ENCODE results near the gene SV2B. TPM values are rescaled to one million over a fixed set of nuclear protein-coding genes. Genes with fewer than 3 reads are reported as not detected.

Gene SV2B
- total RNA-seq, 1 donor from 2014 or later, result 0.64 TPM

- DNase-seq (ENCODE audit: low read depth in 2 of 2), result no peak
Measured at GRCh38 chr15:91228383-91228782, 128.3 kb downstream of the SV2B start.

- DNase-seq (ENCODE audit: low read depth in 2 of 2), result no peak
Measured at GRCh38 chr15:91228890-91229289, 128.8 kb downstream of the SV2B start.

- DNase-seq (ENCODE audit: low read depth in 2 of 2), result no peak
Measured at GRCh38 chr15:91231703-91232102, 131.6 kb downstream of the SV2B start.

- no peak for DNase-seq (ENCODE audit: low read depth in 2 of 2)
Measured at GRCh38 chr15:91234759-91235158, 134.7 kb downstream of the SV2B start.

- DNase-seq (ENCODE audit: low read depth in 2 of 2), result no peak
Measured at GRCh38 chr15:91235376-91235775, 135.3 kb downstream of the SV2B start.

DNA sequence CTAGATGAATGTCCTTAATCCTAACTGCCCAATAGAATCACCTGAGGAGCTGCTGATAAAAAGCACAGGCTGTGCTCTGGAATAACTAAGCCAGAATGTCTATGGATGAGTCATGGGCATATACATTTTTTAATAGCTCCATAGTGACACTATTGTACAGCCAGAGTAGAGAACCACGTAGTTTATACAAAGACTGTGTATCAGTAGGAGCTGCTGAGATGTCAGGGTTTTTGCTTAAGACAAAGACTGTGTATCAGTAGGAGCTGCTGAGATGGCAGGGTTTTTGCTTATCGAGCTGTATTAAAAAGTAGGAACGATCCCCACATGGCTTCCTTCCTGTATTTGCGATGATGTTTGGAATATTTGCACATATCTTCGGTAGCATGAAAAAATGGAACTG is 137.4 kb downstream of the SV2B start:
- DNase-seq (ENCODE audit: low read depth in 2 of 2), result no peak

GRCh38 chr15:91238644-91239425 is 138.8 kb downstream of the SV2B start:
- DNase-seq (ENCODE audit: low read depth in 2 of 2), result no peak

- no peak for DNase-seq (ENCODE audit: low read depth in 2 of 2)
Measured at GRCh38 chr15:91243826-91244225, 143.8 kb downstream of the SV2B start.

GRCh38 chr15:91244919-91245318 is 144.9 kb downstream of the SV2B start:
- no peak for DNase-seq (ENCODE audit: low read depth in 2 of 2)

DNA sequence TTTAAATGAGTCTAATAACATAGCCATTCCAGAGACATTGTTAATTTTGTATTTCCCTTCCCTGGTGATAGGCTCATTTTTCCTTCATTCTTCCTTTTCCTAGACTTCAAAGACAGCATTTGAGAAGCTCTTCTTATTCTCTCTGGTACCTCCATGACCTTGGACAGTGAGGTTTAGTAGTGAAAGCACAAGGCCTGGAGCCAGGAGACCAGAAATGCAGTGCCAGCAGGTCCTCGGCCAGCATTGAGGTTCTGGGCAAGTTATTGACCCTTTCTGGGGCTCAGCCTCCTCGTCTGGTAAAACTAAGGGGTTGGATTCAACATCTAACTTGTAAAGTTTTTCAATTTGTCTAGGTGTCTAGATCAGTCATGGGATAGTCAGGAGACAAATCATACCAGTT is 146.9 kb downstream of the SV2B start:
- no peak for DNase-seq (ENCODE audit: low read depth in 2 of 2)

DNA sequence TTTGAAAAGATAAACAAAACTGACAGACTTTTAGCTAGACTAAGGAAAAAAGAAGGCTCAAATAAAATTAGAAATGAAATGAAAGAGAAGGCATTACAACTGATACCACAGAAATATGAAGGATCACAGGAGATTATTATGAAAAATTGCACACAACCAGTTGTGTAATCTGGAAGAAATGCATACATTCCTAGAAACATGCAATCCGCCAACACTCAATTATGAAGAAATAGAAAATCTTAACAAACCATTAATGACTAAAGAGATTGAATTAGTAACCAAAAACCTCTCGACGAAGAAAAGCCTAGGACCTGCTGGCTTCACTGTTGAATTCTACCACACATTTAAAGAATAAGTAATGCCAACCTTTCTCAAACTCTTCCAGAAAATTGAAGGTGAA is 149.5 kb downstream of the SV2B start:
- no peak for DNase-seq (ENCODE audit: low read depth in 2 of 2)

DNA sequence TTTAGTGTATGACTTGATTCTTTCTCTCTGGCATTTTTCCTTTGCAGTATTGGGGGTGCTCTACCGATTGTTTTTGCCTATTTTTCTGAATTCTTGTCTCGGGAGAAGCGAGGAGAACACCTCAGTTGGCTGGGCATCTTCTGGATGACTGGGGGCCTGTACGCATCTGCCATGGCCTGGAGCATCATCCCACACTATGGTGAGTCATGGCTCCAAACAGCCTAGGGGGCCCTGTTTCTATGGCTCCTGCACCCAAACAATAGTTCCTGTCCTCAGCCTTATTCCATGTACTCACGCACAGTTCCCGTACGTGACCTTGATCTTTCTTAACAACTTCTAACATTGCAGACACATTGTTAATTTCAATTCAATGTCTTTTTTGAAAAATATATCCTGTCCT is 152.3 kb downstream of the SV2B start:
- DNase-seq (ENCODE audit: low read depth in 2 of 2), result no peak

- no peak for DNase-seq (ENCODE audit: low read depth in 2 of 2)
Measured at GRCh38 chr15:91252756-91253155, 152.7 kb downstream of the SV2B start.

DNA sequence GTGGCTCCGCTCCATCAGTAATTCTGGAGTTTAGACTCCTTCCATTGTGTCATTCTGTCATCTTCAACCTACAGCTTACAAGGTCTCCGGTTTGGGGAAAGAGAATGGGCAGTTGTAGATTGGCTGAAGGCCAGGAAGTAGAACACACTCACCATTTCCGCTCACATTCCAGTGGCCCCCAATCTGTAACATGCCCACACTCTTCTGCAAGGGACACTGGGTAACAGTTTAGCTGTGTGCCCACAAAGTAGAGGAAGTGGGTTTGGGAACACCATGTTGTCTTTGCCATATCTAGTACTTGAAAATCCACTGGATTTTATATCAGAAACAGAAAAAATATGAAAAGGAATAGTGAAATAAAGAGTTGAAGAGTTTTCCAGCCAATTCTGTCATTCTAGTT is 153.5 kb downstream of the SV2B start:
- no peak for DNase-seq (ENCODE audit: low read depth in 2 of 2)

- DNase-seq (ENCODE audit: low read depth in 2 of 2), result no peak
Measured at GRCh38 chr15:91254766-91255165, 154.7 kb downstream of the SV2B start.

DNA sequence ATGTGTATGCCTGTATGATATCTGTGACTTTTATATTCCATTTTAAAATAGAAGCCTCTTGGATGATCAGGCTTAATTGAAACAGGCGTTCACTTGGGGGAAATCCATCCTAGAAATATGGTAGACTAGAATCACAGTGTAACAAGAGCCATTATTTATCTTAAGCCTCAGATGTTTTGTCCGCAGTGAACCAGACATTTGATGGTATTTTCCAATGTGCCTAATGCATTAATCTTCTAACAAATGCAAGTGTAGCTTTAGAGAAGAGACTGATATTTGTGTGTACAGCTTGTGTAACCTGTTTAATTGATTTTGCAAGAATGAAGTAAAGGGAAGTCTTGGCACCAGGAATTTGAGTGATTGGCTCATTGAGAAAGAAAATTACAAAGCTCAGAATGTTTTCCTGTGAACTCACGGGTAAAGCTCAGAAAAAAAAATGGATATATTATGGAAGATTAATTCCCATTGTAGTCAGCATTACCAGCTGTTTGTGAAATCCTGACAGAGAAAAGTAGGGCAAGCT is 155.7 kb downstream of the SV2B start:
- no peak for DNase-seq (ENCODE audit: low read depth in 2 of 2)

DNA sequence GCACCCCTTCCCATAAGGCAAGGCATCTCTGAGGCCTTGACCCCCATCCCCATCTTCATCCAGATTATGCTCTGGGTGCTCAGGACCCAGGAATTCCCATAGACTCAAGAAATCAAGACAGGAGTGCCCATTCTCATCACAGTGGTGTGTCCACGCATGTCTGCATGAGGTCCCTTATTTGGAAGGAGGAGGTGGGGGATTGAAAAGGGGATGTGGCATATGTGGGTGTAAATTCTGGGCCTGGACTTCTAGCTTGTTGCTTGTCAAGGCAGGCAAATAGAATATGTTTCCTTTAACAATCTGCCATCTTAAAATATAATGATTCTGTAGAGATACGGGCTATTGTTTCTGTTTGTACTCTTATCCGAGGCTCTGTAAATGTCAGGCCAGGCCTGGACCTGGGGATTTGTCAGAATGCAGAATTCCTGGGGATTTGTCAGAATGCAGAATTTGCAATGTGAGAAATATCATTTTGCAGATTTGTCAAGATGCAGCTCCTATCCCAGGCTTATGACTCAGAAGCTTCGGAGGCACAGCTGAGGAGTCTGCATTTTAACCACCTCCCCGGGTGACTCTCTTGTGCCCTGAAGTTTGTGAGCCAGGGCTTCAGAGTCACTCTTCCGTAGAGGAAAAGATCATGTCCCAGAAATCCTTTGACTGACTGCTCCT is 157.8 kb downstream of the SV2B start:
- no peak for DNase-seq (ENCODE audit: low read depth in 2 of 2)

DNA sequence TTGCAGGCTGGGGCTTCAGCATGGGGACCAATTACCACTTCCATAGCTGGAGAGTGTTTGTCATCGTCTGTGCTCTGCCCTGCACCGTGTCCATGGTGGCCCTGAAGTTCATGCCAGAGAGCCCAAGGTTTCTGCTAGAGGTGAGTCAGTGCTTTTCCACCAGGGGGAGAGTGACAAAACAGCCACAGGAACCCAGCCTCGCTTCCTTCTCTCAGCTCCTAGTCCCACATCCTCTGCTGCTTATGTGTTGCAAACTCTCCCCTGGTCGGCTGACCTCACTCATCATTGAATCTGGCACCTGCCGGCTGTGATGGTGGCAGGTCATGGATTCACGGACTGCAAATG is 158.3 kb downstream of the SV2B start:
- no peak for DNase-seq (ENCODE audit: low read depth in 2 of 2)

- no peak for DNase-seq (ENCODE audit: low read depth in 2 of 2)
Measured at GRCh38 chr15:91259077-91259476, 159.0 kb downstream of the SV2B start.

DNA sequence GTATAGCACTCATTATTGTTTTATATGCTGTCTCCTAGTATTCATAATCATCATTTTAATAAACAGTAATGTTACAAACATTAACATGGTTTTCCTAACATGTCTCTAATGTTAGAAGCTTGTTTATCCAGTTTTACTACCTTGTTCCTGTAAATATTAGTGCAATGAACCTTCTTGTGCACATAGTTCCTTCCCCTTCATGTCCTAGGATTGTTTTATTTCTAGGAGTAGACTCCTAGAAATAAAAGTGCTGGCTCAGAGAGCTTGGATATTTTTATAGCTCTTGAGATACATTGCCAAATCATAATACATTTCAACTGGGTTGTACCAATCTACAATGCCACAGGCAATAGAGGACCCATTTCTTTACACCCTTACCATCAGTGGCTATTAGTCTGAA is 161.3 kb downstream of the SV2B start:
- DNase-seq (ENCODE audit: low read depth in 2 of 2), result no peak

DNA sequence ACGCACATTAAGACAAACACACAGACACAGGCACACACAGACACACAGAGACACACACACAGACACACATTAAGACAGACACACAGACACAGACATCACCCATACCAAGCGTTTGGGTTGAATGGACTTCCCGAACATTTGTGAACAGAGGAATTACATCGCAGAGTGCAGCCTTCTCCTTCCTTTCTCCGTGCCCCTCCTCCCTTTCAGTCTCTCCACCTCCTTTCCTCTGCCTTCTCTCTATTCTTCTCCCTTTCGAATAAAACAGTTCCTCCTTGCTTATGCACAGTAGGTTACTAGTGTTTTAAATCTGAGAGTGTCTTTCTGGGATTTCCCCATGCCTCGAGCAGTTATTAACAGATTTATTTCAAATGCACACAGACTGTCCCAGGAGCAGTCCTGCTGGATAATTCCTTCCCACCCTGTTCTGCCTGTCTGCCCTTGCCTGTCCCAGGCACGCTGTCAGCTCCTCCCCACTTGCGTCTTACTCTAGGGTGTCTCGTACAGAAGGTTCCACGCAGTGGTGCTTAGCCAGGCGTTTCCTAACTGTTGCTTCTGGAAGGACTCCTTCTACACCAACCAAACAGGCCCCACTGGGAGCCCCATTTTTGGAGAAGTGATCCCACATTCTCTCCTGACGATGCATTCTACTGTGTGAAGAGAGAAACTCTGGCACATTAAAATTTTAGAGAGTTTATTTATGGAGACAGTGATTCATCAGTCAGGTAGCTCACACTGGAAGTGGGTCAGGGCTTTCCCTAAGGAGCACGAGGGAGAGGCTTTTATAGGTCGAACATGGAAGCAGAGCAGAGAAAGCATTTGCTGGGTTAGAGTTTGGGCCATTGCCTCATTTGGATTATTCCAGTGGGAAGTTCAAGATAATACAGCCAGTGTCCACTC is 163.8 kb downstream of the SV2B start:
- DNase-seq (ENCODE audit: low read depth in 2 of 2), result no peak

Data from dermis microvascular lymphatic vessel endothelial cell (primary cell).